HepG2 (cell line): ENCODE data around the gene RAB3A. TPM values are rescaled to one million over a fixed set of nuclear protein-coding genes. Genes with fewer than 3 reads are reported as not detected.

Experiments used
- ARID3A ChIP-seq: IDR thresholded peaks from 2 replicates; pipeline ENCODE4 v1.6.1; 2012; ENCODE audit warnings: low read depth, low read length, improper control_type of control experiment
- BRCA1 ChIP-seq: sonication (generic); formaldehyde crosslinking; IDR thresholded peaks from 2 replicates; pipeline ENCODE4 v1.4.0; 2020; ENCODE audit warnings: missing genetic modification reagents
- CREBL2 ChIP-seq: sonication (generic); formaldehyde crosslinking; IDR thresholded peaks from 2 replicates; pipeline ENCODE4 v1.8.1; 2023; ENCODE audit warnings: missing genetic modification reagents, mild to moderate bottlenecking, borderline replicate concordance
- HOXA3 ChIP-seq: sonication (generic); formaldehyde crosslinking; IDR thresholded peaks from 2 replicates; pipeline ENCODE4 v1.5.0; 2020; ENCODE audit warnings: missing genetic modification reagents
- JUND ChIP-seq: sonication (generic); formaldehyde crosslinking; IDR thresholded peaks from 2 replicates; pipeline ENCODE4 v1.8.0; 2022; ENCODE audit warnings: mild to moderate bottlenecking, missing genetic modification reagents
- KLF12 ChIP-seq: sonication (generic); formaldehyde crosslinking; IDR thresholded peaks from 2 replicates; pipeline ENCODE4 v1.4.0; 2020; ENCODE audit warnings: missing genetic modification reagents, borderline replicate concordance
- KLF6 ChIP-seq: IDR thresholded peaks from 2 replicates; pipeline ENCODE4 v1.8.0; 2016; ENCODE audit warnings: missing biosample characterization, missing genetic modification reagents
- MTA1 ChIP-seq: sonication (generic); formaldehyde crosslinking; IDR thresholded peaks from 2 replicates; pipeline ENCODE4 v1.4.0; 2020; ENCODE audit warnings: missing genetic modification reagents, mild to moderate bottlenecking, borderline replicate concordance
- NCOR1 ChIP-seq: fragments of 200-600 bp; sonication (generic); IDR thresholded peaks from 2 replicates; pipeline ENCODE4 v1.7.0; 2017; ENCODE audit warnings: antibody characterized with exemption, low read length, borderline replicate concordance
- PBX2 ChIP-seq: IDR thresholded peaks from 2 replicates; pipeline ENCODE4 v1.6.1; 2016; ENCODE audit warnings: control low read depth
- POGZ ChIP-seq: sonication (generic); formaldehyde crosslinking; IDR thresholded peaks from 2 replicates; pipeline ENCODE4 v1.4.0; 2020; ENCODE audit warnings: mild to moderate bottlenecking, missing genetic modification reagents
- SMARCC2 ChIP-seq: fragments of 450-650 bp; IDR thresholded peaks from 2 replicates; pipeline ENCODE4 v1.6.1; 2017; ENCODE audit warnings: antibody characterized with exemption, mild to moderate bottlenecking
- SMYD3 ChIP-seq: sonication (generic); formaldehyde crosslinking; IDR thresholded peaks from 2 replicates; pipeline ENCODE4 v1.8.1; 2023; ENCODE audit warnings: mild to moderate bottlenecking, missing genetic modification reagents
- SNAPC2 ChIP-seq: sonication (generic); formaldehyde crosslinking; IDR thresholded peaks from 2 replicates; pipeline ENCODE4 v1.8.1; 2022; ENCODE audit warnings: mild to moderate bottlenecking, missing genetic modification reagents
- XRCC5 ChIP-seq: fragments of 200-400 bp; formaldehyde crosslinking; optimal IDR thresholded peaks from 2 replicates; pipeline ENCODE3; 2017; ENCODE audit warnings: mild to moderate bottlenecking, low read length
- ZBTB37 ChIP-seq: sonication (generic); formaldehyde crosslinking; IDR thresholded peaks from 2 replicates; pipeline ENCODE4 v1.4.0; 2020; ENCODE audit warnings: mild to moderate bottlenecking, missing genetic modification reagents
- ZC3H13 ChIP-seq: sonication (generic); formaldehyde crosslinking; IDR thresholded peaks from 2 replicates; pipeline ENCODE4 v1.8.1; 2023; ENCODE audit warnings: mild to moderate bottlenecking, missing genetic modification reagents, moderate library complexity
- ZMYM3 ChIP-seq: sonication (generic); formaldehyde crosslinking; IDR thresholded peaks from 2 replicates; pipeline ENCODE4 v1.5.1; 2020; ENCODE audit warnings: mild to moderate bottlenecking, missing genetic modification reagents
- ZNF138 ChIP-seq: sonication (generic); formaldehyde crosslinking; IDR thresholded peaks from 2 replicates; pipeline ENCODE4 v1.5.0; 2020; ENCODE audit warnings: mild to moderate bottlenecking, low read depth, missing genetic modification reagents
- ZNF558 ChIP-seq: sonication (generic); formaldehyde crosslinking; IDR thresholded peaks from 2 replicates; pipeline ENCODE4 v1.9.0; 2022; ENCODE audit warnings: mild to moderate bottlenecking, missing genetic modification reagents, borderline replicate concordance
- ZNF569 ChIP-seq: sonication (generic); formaldehyde crosslinking; IDR thresholded peaks from 2 replicates; pipeline ENCODE4 v1.5.0; 2020; ENCODE audit warnings: mild to moderate bottlenecking, missing genetic modification reagents, moderate library complexity, borderline replicate concordance
- ZNF839 ChIP-seq: sonication (generic); formaldehyde crosslinking; IDR thresholded peaks from 2 replicates; pipeline ENCODE4 v1.4.0; 2020; ENCODE audit warnings: missing genetic modification reagents, mild to moderate bottlenecking, borderline replicate concordance
- ZSCAN12 ChIP-seq: sonication (generic); formaldehyde crosslinking; IDR thresholded peaks from 2 replicates; pipeline ENCODE4 v1.9.0; 2021; ENCODE audit warnings: mild to moderate bottlenecking, missing genetic modification reagents
- polyA plus RNA-seq, 8 experiments: library from polyadenylated mRNA; depleted of rRNA in 3 of 8; stranded (reverse) in 7 of 8; unstranded in 1 of 8; fragments of >200 nt; fragmentation: Illumina TruSeq in 4 of 8; extraction: Trizol in 4 of 8; gene quantifications; 2 replicates each; pipeline versions ENCODE4 v1.2.1 to v1.2.3, GENCODE V29; 2011 to 2016; ENCODE audit warnings: low read depth in 4 of 8, missing spikeins in 1 of 8, mixed read lengths in 1 of 8; ENCODE audit not compliant: insufficient read depth in 1 of 8
- total RNA-seq, 5 experiments: library from RNA; depleted of rRNA; stranded (reverse); fragments of >200 nt; fragmentation: Illumina TruSeq; extraction: Trizol; gene quantifications; 2 replicates each; pipeline ENCODE4 v1.2.3, GENCODE V29; 2016; ENCODE audit warnings: low read depth in 1 of 5
- TF ChIP-seq, protein P1 (sequence below): sonication (generic); formaldehyde crosslinking; IDR thresholded peaks from 2 replicates; pipeline ENCODE4 v1.8.1; 2022; ENCODE audit warnings: low read depth, mild to moderate bottlenecking, missing genetic modification reagents

Gene RAB3A
- total and polyA plus RNA-seq, 2 of the 13 experiments (the other 11 are each of a cell fraction or from before 2014, with no cell fraction given), result 0.58 to 0.98 TPM

- peak; percentile 18; the same call in 1 of the 2 replicates for TF ChIP-seq HOXA3 (CRISPR knock-in tag)
- TF ChIP-seq SMARCC2, result no peak
- no peak; the same call in 1 of the 2 replicates for TF ChIP-seq KLF12 (CRISPR knock-in tag)
- TF ChIP-seq ZNF839 (CRISPR knock-in tag), result no peak
- 0 out of 2 replicates have a peak, but pooled peaks have one; percentile 48 for TF ChIP-seq SMYD3 (CRISPR knock-in tag)
- TF ChIP-seq KLF6, result no peak
- TF ChIP-seq ZNF569 (CRISPR knock-in tag), result no peak
- TF ChIP-seq ZSCAN12 (CRISPR knock-in tag), result no peak
- TF ChIP-seq JUND (CRISPR knock-in tag), result 0 out of 2 replicates have a peak, but pooled peaks have one; percentile 30
- TF ChIP-seq ZNF138 (CRISPR knock-in tag), result no peak
- no peak for TF ChIP-seq MTA1 (CRISPR knock-in tag)
- no peak for TF ChIP-seq ZC3H13
- no peak for TF ChIP-seq XRCC5
- no peak for TF ChIP-seq ARID3A
- TF ChIP-seq ZNF558 (CRISPR knock-in tag), result peak; percentile 92; the same call in 1 of the 2 replicates
- no peak for TF ChIP-seq PBX2 (CRISPR knock-in tag)
- TF ChIP-seq NCOR1, result no peak
- no peak for TF ChIP-seq CREBL2
- no peak for TF ChIP-seq SNAPC2 (CRISPR knock-in tag)
- TF ChIP-seq POGZ (CRISPR knock-in tag), result no peak
- no peak for TF ChIP-seq BRCA1 (CRISPR knock-in tag)
- TF ChIP-seq ZMYM3 (CRISPR knock-in tag), result no peak
- TF ChIP-seq, protein P1, sequence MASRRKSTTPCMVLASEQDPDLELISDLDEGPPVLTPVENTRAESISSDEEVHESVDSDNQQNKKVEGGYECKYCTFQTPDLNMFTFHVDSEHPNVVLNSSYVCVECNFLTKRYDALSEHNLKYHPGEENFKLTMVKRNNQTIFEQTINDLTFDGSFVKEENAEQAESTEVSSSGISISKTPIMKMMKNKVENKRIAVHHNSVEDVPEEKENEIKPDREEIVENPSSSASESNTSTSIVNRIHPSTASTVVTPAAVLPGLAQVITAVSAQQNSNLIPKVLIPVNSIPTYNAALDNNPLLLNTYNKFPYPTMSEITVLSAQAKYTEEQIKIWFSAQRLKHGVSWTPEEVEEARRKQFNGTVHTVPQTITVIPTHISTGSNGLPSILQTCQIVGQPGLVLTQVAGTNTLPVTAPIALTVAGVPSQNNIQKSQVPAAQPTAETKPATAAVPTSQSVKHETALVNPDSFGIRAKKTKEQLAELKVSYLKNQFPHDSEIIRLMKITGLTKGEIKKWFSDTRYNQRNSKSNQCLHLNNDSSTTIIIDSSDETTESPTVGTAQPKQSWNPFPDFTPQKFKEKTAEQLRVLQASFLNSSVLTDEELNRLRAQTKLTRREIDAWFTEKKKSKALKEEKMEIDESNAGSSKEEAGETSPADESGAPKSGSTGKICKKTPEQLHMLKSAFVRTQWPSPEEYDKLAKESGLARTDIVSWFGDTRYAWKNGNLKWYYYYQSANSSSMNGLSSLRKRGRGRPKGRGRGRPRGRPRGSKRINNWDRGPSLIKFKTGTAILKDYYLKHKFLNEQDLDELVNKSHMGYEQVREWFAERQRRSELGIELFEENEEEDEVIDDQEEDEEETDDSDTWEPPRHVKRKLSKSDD, result no peak
- TF ChIP-seq ZBTB37 (CRISPR knock-in tag), result no peak
Measured at GRCh38 chr19:18152817-18153555, 50.9 kb downstream of the RAB3A start, which contains the start of gene PIK3R2 (continued).
